Esophagus squamous epithelium (tissue), 5 donors: ENCODE measurements around the gene MBD3L3. TPM values are rescaled to one million over a fixed set of nuclear protein-coding genes. Genes with fewer than 3 reads are reported as not detected.
A peak's percentile ranks its signal among the peaks of the same experiment; 100 is the strongest.
"Not testable (repeated sequence)": the region's sequence is repeated elsewhere in the genome, so short reads cannot be mapped to it uniquely, and the experiment has no call there.

Experiments
- DNase-seq: peaks from one replicate; lab custom pipeline; 2025; lab: John Stamatoyannopoulos, UW
- H3K27ac ChIP-seq, 4 donors: fragments of 200-600 bp; sonication (generic); one replicate each; pipeline ENCODE4 v1.5.1; 2016 to 2019; ENCODE audit warnings: mild to moderate bottlenecking in 1 of 4
- H3K27me3 ChIP-seq, 4 donors: fragments of 200-600 bp; sonication (generic); 1 replicate in 3 of 4; 2 replicates in 1 of 4; pipeline versions ENCODE4 v1.5.1 to v1.6.0; 2017 to 2021; ENCODE audit warnings: antibody characterized with exemption in 1 of 4
- H3K36me3 ChIP-seq, 3 donors: fragments of 200-600 bp; sonication (generic); one replicate each; pipeline ENCODE4 v1.5.1; 2016 to 2019
- H3K4me1 ChIP-seq, 3 donors: fragments of 200-600 bp; sonication (generic); one replicate each; pipeline ENCODE4 v1.5.1; 2017 to 2019
- H3K4me3 ChIP-seq, 4 donors: fragments of 200-600 bp; sonication (generic); 1 replicate in 3 of 4; 2 replicates in 1 of 4; pipeline ENCODE4 v1.5.1; 2016 to 2019; ENCODE audit warnings: mild to moderate bottlenecking in 2 of 4, moderate library complexity in 1 of 4
- H3K9me3 ChIP-seq, 3 donors: fragments of 200-600 bp; sonication (generic); one replicate each; pipeline ENCODE4 v1.5.1; 2016 to 2019
- POLR2A ChIP-seq, 4 donors: fragments of 450-650 bp; IDR thresholded peaks; one replicate each; pipeline ENCODE4 v1.6.1; 2017; ENCODE audit warnings: antibody characterized with exemption in 4 of 4, mild to moderate bottlenecking in 4 of 4, moderate library complexity in 3 of 4
- WGBS, 2 donors: methylation state at CpG; one replicate each; pipeline ENCODE4 v1.1.5; 2018; 5-methylcytosine and 5-hydroxymethylcytosine counted together
- intact Hi-C: fragments of 100-400 bp; cut with DNase I; formaldehyde crosslinking; loops from one replicate; pipeline ENCODE4 v1.15.0; 2022
- total RNA-seq, 4 donors: library from RNA; depleted of rRNA; stranded (reverse); fragments of >200 nt; gene quantifications; one replicate each; pipeline ENCODE4 v1.1.0, GENCODE V29; 2016
- TF ChIP-seq, protein P1 (sequence below), 6 experiments: fragments of 450-650 bp in 4 of 6; fragments of 200-600 bp in 2 of 6; sonication (generic) in 2 of 6; IDR thresholded peaks; one replicate each; pipeline ENCODE4 v1.5.1; 2016 to 2019; ENCODE audit warnings: antibody characterized with exemption in 6 of 6, mild to moderate bottlenecking in 4 of 6, moderate library complexity in 4 of 6
- donor health status: DM: yes; HTN: yes; CAD: no.

Gene MBD3L3
- not detected for total RNA-seq

DNA sequence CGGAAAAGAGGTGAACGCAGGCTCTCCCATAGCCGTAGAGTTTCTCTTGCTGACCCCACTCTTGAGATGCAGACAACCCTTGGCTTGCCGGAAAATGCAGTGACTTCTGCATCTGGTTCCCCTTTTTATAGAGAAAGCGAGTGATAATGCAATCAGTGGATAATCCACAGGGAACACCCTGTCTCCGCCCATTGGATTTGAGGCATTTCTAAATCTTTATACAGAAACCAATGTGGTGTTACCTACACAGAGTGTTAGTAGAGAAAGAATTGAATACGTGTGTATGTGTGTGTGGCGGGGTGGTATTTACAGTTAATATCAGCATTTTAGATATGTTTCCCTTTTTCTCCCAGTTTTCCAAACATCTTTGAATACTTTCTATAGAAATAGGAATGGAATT, at the start of gene MBD3L3:
Gene MBD3L3, minus strand, starts transcription at position 101 of the 400 bp plus-strand sequence. Its CDS starts 71 bp downstream, at position 30.
- H3K27me3 ChIP-seq, H3K4me3 ChIP-seq, H3K36me3 ChIP-seq, H3K4me1 ChIP-seq, intact Hi-C loops, H3K9me3 ChIP-seq, H3K27ac ChIP-seq, DNase-seq: not testable (repeated sequence)
- no CpG with 5 or more reads among the region's 8 CpGs for WGBS, 2 donors

DNA sequence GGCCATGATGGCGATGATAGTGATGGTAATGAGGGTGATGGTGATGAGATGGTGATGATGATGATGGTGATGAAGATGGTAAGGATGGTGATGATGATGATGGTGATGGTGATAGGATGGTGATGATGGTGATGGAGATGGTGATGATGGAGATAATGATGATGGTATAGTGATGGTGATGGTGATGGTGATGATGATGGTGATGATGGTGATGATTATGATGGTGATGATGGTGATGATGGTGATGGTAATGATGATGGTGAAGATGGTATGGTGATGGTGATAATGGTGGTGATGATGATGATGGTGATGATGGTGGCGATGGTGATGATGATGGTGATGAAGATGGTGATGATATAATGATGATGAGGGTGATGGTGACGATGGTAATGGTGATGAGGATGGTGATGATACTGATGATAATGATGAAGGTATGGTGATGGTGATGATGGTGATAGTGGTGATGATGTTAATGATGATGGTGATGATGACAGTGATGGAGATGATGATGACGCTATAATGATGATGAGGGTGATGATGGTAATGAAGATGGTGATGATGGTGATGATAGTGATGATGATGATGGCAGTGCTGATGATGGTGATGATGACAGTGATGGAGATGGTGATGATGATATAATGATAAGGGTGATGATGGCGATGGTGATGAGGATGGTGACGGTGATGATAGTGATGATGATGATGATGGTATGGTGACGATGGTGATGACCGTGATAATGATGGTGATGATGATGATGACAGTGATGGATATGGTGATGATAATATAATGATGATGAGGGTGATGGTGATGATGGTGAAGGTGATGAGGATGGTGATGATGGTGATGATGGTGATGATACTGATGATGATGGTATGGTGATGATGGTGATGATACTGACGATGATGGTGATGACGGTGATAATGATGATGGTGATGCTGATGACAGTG, 48.5 kb upstream of the MBD3L3 start:
- peaks cover 0 to 5% (median 3%) of the 10 kb centered on the region in 3 donors for H3K4me1 ChIP-seq
- peaks cover 0 to 16% (median 0%) of the 10 kb centered on the region in 4 donors for H3K27me3 ChIP-seq
- no peak for DNase-seq
- no peak overlapping the region for H3K27ac ChIP-seq
- no peaks in the 10 kb centered on the region for H3K36me3 ChIP-seq
- no peak overlapping the region for H3K4me3 ChIP-seq
- no peak for TF ChIP-seq POLR2A (IDR thresholded peaks at IDR 0.05)
- TF ChIP-seq, protein P1, sequence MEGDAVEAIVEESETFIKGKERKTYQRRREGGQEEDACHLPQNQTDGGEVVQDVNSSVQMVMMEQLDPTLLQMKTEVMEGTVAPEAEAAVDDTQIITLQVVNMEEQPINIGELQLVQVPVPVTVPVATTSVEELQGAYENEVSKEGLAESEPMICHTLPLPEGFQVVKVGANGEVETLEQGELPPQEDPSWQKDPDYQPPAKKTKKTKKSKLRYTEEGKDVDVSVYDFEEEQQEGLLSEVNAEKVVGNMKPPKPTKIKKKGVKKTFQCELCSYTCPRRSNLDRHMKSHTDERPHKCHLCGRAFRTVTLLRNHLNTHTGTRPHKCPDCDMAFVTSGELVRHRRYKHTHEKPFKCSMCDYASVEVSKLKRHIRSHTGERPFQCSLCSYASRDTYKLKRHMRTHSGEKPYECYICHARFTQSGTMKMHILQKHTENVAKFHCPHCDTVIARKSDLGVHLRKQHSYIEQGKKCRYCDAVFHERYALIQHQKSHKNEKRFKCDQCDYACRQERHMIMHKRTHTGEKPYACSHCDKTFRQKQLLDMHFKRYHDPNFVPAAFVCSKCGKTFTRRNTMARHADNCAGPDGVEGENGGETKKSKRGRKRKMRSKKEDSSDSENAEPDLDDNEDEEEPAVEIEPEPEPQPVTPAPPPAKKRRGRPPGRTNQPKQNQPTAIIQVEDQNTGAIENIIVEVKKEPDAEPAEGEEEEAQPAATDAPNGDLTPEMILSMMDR (IDR thresholded peaks at IDR 0.05), result no peak
- WGBS, 2 donors, result 77 to 81% methylated on average over 10 of the region's 10 CpGs
- intact Hi-C loops, result loop anchor here (10.0 kb wide), 1 partner anchor 228 kb away; no protein-coding TSS in a partner anchor
- H3K9me3 ChIP-seq, result no peaks in the 10 kb centered on the region

DNA sequence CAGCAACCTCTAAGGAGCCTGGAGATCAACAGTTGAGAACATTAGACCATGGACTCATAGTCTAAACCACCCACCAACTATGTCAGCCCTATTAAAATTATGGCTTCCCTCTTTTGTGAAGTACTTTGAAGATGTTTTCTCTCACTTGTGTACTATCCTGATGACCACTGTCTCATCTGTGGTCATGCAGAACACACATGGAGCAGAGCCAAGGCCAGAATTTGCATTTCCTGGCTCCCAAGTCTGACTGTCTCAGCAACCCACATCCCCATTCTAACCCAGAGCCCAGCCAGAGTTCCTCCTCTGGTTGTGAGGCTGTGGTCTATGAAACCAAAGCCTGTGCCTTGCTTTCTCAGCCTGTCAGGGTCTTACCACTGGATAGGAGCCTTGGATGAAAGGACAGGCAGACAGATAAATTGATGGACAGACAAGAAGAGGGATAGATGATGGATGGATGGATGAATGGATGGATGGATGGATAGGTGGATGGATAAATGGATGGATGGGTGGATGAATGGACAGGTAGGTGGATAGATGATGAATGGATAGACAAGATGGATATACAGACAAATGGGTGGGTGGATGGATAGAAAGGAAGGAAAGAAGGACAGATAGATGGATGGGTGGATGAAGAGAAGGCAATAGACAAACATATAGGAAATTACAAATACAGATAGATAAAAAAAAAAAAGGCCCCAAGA, 46.4 kb upstream of the MBD3L3 start:
- intact Hi-C loops, result loop anchor here (10.0 kb wide), 1 partner anchor 230 kb away; no protein-coding TSS in a partner anchor
- H3K36me3 ChIP-seq, result no peaks in the 10 kb centered on the region
- TF ChIP-seq, protein P1 (IDR thresholded peaks at IDR 0.05), result no peak
- TF ChIP-seq POLR2A (IDR thresholded peaks at IDR 0.05), result no peak
- no peak overlapping the region for H3K27ac ChIP-seq
- no peak overlapping the region for H3K4me3 ChIP-seq
- no peak for DNase-seq
- peaks cover 0 to 25% (median 0%) of the 10 kb centered on the region in 4 donors for H3K27me3 ChIP-seq
- H3K4me1 ChIP-seq, result peaks cover 0 to 9% (median 3%) of the 10 kb centered on the region in 3 donors
- no peaks in the 10 kb centered on the region for H3K9me3 ChIP-seq

DNA sequence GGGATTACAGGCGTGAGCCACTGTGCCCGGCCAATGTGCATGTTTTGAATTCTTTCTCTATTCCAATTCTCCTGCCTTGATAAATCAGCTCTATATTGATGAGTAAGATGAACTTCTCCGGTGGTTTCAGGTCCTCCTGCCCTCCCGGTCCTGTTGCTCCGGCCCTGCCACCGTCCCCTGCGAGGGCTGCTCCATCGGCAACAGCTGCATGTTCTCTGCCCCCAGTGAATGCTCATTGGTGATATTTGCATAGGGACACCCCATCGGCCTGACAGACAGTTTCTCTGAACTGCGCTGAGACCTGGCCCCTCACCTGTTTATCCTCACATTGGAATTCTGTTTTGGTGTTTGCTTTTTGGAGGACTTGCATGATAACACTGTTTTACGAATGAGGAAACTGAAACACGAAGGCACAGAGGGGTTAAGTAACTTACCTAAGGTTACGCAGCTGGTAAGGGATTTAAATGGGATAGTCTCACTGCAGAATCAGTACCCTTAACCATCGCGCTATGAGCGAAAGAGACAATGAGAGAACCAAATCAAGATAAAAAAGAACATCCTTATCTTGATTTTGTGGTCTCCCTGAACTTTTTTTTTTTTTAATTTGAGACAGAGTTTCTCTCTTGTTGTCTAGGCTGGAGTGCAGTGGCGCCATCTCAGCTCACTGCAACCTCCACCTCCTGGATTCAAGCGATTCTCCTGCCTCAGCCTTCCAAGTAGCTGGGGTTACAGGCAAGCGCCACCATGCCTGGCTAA, 43.2 kb upstream of the MBD3L3 start:
- whole genome bisulfite sequencing, 2 donors, result 38 to 52% methylated on average over 17 to 19 of the region's 19 CpGs
- Histone ChIP-seq H3K27me3 (peaks cover 0 to 25% (median 0%) of the 10 kb centered on the region in 4 donors), H3K36me3 (no peaks in the 10 kb centered on the region), H3K4me3 (no peak overlapping the region), H3K4me1 (peaks cover 0 to 21% (median 7%) of the 10 kb centered on the region in 3 donors), H3K27ac (no peak overlapping the region), H3K9me3 (no peaks in the 10 kb centered on the region)
- intact Hi-C loops, result loop anchor here (10.0 kb wide), 1 partner anchor 233 kb away; no protein-coding TSS in a partner anchor
- TF ChIP-seq POLR2A (IDR thresholded peaks at IDR 0.05), result no peak
- TF ChIP-seq, protein P1 (IDR thresholded peaks at IDR 0.05), result no peak
- no peak for DNase-seq

DNA sequence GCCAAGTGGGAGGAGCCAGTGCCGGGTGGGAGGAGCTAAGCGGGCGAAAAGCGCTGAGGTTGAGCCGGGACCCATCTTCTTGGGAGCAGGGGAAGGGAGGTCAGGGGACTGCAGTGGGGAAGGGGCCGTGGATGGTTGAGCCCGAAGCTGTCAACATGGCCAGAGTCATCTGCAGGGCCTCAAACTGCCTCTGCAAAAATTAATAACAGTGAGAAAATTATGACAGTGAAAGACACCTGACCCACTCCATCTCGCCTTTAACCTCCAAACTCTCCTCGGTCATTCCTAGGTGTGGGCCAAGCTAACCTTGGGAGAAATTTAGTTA, 41.1 kb upstream of the MBD3L3 start:
- Histone ChIP-seq H3K4me1 (peaks cover 0 to 21% (median 7%) of the 10 kb centered on the region in 3 donors), H3K27me3 (peaks cover 0 to 20% (median 0%) of the 10 kb centered on the region in 4 donors), H3K36me3 (no peaks in the 10 kb centered on the region), H3K9me3 (peaks cover 0 to 20% (median 0%) of the 10 kb centered on the region in 3 donors), H3K27ac (peak overlapping the region; percentile 94 to 96 (median 94)), H3K4me3 (peak overlapping the region; percentile 63 to 71 (median 68))
- intact Hi-C loops, result no loop called here
- no peak for DNase-seq
- TF ChIP-seq, protein P1 (IDR thresholded peaks at IDR 0.05), result no peak
- TF ChIP-seq POLR2A (IDR thresholded peaks at IDR 0.05), result no peak
- WGBS, 2 donors, result 14 to 19% methylated on average over 8 to 9 of the region's 9 CpGs
